GM19193 (cell line): ENCODE measurements around the gene YAP1.

Source experiments
- POLR2A ChIP-seq: IDR thresholded peaks from 4 replicates; pipeline ENCODE4 v1.6.1; 2011; ENCODE audit not compliant: insufficient read depth, insufficient read length; ENCODE audit errors: extremely low read depth

YAP1 gene

GRCh38 chr11:102279641-102280170, 169.5 kb downstream of the YAP1 start:
- TF ChIP-seq POLR2A: no peak

GRCh38 chr11:102280245-102280833, 170.1 kb downstream of the YAP1 start:
- TF ChIP-seq POLR2A: no peak
